IPS DF 4.7 (cell line): ENCODE data around the gene SPI1.
"Not testable (repeated sequence)": the region's sequence is repeated elsewhere in the genome, so short reads cannot be mapped to it uniquely, and the experiment has no call there.

Experiments used
- DNase-seq: peaks from one replicate; pipeline ENCODE4 v3.0.0-alpha.2; 2013; ENCODE audit warnings: low spot score; ENCODE audit errors: extremely low read depth

SPI1 gene

GRCh38 chr11:47340980-47341775, 37.2 kb downstream of the SPI1 start:
- DNase-seq, result no peak

- no peak for DNase-seq
Observed at GRCh38 chr11:47340010-47340409, 38.3 kb downstream of the SPI1 start.

- DNase-seq, result no peak
Observed at GRCh38 chr11:47338396-47339241, 39.7 kb downstream of the SPI1 start.

- no peak for DNase-seq
Observed at GRCh38 chr11:47337229-47337924, 41.0 kb downstream of the SPI1 start.

GRCh38 chr11:47336595-47336994, 41.8 kb downstream of the SPI1 start:
- DNase-seq, result no peak

DNA sequence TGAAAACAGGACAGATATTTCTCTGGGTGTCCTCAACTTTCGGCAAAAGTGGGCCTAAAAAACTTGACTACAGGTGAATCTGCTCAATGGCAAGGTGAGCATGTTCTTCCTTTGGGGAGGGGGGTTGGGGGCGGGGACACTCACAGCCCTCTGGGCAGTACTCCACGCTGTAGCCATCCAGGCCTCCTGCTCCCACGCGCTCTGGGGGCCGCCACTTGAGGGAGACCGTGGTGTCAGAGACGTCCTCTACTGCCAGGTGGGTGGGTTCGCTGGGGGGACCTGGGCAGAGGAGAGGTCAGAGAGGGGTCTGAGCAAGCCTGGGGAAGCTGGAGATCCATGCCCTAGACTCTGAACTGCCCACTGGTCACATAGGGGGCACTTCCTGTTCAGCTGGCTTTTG, 42.6 kb downstream of the SPI1 start:
- DNase-seq, result no peak

DNA sequence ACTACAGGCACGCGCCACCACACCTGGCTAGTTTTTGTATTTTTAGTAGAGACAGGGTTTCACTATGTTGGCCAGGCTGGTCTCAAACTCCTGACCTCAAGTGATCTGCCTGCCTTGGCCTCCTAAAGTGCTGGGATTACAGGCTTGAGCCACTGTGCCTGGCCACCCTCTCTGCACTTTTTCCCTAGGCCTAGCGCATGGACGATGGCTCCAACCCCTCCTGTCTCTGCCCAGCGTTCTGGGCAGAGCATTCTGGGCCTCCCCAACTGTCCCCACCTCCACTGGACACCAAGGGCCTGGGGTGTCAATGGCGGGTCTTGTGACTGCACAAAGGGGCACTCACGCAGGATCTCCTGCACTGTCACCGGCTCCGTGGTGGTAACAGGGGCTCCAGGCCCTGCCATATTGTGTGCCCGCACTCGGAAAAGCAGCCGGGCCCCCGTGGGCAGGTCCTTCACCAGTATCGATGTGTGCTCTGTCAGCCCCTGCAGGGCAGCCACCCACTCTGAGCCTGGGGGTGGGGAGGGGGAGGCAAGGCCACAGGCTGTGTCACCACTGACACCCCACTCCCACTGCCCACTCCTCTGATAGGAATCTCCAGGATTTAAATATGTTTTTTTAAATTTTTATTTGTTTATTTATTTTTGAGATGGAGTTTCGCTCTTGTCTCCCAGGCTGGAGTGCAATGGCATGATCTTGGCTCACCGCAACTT, 43.5 kb downstream of the SPI1 start:
- not testable (repeated sequence) for DNase-seq

- no peak for DNase-seq
Observed at GRCh38 chr11:47333886-47334443, 44.4 kb downstream of the SPI1 start.

DNA sequence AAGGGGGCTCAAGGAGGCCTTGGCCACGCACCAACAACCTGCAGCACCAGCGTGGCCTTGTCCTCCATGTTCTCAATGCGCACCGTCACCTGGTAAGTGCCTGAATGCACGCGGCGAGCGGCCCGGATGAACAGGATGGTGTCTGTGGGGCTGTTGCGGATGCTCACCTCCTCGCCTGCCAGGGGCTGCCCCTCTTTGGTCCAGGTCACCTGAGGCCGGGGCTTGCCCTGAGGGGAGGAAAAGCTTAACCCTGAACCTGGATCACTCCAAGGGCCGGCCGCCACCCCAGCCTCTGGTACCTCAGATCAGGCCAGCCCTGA, 44.9 kb downstream of the SPI1 start:
- DNase-seq, result no peak

DNA sequence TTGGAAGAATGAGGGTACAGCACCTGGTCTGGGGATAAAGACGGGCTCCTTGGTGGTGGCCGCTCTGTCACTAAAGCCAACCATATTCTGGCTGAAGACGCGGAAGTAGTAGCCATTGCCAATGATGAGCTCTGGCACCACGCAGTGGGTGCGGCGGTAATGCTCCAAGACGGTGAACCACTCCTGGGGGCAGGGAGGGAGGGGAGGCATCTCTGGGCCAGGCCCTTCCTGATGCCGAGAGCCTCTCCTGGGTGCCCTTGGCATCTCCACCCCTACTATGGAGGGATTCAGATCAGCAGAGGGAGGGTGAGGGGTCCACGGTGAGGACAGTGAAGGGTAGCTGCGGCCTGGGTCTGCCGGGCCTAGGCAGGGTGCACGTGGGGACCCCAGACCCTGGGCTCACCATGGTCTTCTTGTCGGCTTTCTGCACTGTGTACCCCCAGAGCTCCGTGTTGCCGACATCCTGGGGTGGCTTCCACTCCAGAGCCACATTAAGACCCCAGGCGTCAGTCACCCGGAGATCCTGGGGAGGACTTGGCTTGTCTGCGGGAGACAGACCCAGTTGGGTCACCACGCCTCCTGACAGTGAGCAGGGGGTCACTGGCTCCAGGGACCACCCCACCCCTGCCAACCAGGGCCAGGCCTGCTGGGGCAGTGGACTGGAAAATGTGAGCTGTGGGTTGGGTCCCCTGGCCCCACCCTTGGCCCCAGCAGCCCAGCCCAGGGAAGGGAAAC, 45.4 kb downstream of the SPI1 start:
- no peak for DNase-seq

DNA sequence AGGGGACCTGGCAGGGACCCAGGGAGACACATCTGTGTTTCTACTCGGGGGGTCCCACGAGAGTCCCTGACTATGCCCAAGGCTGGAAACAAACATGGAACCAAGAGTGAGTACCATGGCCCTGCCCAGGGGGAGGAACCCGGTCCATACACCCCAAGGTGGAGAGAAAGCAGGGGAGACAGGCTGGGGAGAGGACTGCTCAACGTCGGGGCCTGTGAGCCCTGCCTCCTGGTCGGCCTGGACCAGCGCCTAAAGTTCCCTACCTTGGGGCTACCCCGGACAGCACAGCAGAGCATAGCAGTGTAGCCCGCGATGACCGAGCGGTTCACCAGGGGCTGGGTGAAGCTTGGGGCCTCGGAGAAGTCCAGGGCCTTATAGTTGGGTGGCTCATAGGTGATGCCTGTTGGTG, 46.0 kb downstream of the SPI1 start:
- no peak for DNase-seq

GRCh38 chr11:47331454-47332302, 46.7 kb downstream of the SPI1 start:
- DNase-seq, result no peak

GRCh38 chr11:47329987-47330931, 48.1 kb downstream of the SPI1 start:
- DNase-seq, result no peak

DNA sequence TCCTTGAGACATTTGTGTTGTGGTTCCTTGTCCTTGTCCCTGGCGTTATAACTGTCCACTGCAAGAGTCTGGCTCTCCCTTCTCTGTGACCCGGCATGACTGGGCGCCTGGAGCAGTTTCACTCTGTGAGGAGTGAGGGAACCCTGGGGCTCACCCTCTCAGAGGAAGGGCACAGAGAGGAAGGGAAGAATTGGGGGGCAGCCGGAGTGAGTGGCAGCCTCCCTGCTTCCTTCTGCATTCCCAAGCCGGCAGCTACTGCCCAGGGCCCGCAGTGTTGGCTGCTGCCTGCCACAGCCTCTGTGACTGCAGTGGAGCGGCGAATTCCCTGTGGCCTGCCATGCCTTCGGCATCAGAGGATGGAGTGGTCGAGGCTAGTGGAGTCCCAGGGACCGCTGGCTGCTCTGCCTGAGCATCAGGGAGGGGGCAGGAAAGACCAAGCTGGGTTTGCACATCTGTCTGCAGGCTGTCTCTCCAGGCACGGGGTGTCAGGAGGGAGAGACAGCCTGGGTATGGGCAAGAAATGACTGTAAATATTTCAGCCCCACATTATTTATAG, 48.8 kb downstream of the SPI1 start:
- no peak for DNase-seq

DNA sequence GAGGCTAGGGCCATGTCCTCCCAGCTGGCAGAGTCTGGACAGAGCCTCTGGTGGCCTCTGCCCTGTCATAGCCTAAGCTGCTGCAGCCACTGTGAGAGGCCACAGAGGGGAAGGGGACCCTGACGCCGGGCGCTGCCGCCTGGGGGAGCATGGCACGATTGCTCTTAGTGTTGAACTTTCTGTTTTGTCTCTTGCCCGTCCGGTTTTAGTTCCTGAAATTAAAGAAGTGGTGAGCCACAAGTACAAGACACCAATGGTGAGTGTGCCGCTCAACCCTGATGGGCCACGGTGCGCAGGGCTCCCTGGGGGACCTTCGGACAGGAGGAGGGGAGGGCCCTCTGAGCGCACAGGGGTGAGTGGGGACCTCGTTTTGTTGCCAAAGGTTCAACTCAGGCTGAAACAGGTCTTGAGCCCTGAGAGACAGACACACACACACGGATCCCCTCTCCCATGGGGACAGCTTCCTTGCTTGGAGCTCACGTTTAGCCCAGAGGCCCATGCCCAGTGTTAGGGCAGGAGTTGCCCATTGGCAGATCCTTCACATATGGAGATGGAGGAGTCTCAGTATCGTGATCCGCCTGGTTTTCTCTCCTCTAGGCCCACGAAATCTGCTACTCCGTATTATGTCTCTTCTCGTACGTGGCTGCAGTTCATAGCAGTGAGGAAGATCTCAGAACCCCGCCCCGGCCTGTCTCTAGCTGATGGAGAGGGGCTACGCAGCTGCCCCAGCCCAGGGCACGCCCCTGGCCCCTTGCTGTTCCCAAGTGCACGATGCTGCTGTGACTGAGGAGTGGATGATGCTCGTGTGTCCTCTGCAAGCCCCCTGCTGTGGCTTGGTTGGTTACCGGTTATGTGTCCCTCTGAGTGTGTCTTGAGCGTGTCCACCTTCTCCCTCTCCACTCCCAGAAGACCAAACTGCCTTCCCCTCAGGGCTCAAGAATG, 49.6 kb downstream of the SPI1 start:
- DNase-seq, result no peak

- DNase-seq, result no peak
Observed at GRCh38 chr11:47327949-47328348, 50.4 kb downstream of the SPI1 start.

DNA sequence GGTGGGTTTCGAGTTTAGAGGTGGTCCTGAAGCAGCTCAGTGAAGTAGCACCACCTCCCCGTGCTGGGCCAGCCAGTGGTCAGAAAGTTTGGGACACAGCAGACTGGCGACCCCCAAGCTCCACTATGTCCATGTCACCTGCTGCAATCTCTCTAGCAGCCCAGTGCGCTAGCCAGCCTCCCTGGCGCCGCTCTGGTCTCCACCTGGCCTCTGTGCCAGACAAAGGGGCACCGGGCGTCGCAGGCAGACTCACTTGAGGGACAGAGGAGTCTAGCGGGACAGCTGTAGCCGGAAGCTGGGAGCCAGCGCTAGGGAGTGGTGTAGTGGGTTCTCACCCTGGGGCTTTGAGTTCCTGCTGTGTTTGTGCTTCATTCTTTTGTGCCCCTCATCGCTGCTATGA, 51.3 kb downstream of the SPI1 start:
- DNase-seq, result no peak
